Activated CD8-positive, alpha-beta memory T cell treated with anti-CD3 and anti-CD28 coated beads, Interleukin-2, amount 50 U/mL, for 24 hours (primary cell): ENCODE results near the gene CHMP2B.

ENCODE experiments used
- DNase-seq: peaks from one replicate; pipeline ENCODE4 v3.0.0-alpha.2; 2020; ENCODE audit errors: extremely low read depth

The CHMP2B gene

DNA sequence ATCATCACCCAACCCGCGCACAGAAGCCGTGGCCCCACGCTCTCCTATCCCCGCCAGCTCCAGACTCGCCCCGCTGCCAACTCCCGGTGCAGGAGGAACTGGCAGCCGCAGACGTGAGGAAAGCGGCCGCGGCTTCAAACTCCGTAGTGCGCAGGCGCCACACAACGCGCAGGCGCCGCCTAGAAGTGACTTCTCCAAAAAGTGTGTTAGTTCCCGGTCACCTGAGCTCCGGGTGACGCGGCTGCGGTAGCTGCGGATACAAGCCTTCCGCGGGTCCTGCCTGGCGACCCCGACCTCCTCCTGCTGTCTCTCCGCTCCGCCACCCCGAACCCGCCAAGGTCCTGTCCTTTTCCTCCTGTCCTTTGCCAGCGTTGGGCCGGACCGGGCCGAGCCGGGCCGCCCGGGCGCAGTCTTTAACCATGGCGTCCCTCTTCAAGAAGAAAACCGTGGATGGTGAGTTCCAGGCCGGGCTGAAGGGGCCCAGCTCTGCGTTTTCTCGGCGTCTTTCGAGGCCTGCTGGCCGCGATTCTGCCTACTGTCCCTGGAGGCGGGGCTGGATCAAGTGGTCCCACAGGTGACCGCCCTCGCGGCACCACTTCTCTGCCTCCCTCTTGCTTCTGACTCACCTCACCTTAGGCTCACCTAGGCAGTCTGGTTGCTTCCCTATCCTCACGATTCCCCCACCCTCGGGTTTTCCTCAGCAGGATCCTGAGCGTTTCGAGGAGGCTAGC lies at the start of gene CHMP2B:
TSS of gene CHMP2B (plus strand) at position 206 of the 731 bp plus-strand sequence. CDS start at position 420, 214 bp downstream.
- peak; percentile 72 for DNase-seq

GRCh38 chr3:87179642-87180041 lies 47.5 kb upstream of the CHMP2B start:
- no peak for DNase-seq

GRCh38 chr3:87181551-87181950 lies 45.6 kb upstream of the CHMP2B start:
- DNase-seq: no peak

DNA sequence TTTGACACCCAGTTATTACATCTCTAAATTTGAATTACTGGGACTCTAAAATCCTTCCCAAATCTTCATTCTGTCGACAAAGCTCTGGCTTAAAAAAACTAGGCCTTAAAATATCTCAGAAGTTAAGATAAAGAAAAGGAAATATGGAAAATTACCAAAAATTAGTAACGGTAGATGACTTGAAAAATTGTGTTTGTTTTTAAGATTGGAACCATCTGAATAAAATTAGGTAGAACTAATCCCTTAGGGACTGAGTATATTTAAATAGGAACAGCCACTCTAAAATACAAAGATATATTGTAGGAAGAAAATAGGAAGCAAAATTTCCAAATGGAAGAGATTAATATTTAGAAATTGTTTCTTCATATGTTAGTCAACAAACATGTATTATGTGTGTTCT lies 45.1 kb upstream of the CHMP2B start:
- no peak for DNase-seq

- no peak for DNase-seq
Observed at GRCh38 chr3:87186608-87187159, 40.4 kb upstream of the CHMP2B start.

- no peak for DNase-seq
Observed at GRCh38 chr3:87191175-87191574, 35.9 kb upstream of the CHMP2B start.

DNA sequence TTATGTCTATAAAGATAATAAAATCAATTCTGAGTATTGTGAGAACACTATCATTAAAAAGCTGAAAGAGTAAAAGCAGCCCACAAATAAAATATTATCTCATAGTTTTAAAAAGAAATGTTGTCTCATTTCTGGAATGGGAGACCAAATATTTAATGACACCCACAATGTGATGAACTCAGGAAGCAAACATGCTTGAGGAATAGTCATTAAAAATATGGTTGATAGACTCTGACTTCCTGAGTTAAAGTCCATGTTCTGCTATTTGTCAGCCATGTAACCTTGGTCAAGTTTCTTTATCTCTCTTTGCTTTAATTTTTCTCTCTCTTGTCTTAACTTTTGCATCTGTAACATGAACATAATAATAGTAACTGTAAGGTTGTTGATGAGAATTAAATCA lies 35.5 kb upstream of the CHMP2B start:
- no peak for DNase-seq

DNA sequence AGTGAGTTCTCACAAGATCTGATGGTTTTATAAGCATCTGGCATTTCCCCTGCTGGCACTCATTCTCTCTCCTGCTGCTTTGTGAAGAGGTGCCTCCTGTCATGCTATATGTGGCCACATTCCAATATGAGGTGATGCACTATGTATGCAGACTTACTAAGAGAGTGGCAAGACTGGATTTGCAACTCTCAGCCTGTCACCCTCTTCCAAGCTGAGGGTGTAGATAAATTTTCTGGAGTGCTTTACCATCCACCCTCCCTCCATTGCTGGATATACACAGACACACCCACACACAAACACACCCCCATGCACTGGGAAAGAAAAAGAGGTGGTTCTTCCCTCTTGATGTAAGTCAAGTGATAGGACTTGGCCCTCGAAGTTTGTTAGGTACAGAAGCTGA lies 30.2 kb upstream of the CHMP2B start:
- no peak for DNase-seq

DNA sequence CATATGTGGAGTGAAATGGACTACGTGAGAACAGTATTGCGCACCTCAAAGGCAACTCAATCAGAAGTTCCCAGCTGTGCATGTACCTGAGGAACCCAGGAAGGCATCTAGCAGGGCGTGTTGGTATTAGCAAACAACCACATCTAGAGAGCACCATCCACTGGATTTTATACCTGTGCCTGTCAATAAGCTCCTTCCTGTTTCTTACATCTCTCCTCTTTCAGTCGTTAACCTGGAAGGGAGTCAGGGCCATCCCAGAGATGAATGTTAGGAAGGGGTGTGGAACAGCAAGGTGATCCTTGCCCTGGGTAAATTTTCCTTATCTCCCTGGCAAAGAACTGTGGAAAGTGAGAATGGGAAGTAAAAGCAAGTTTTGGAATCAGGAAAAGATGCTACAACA lies 29.6 kb upstream of the CHMP2B start:
- no peak for DNase-seq

DNA sequence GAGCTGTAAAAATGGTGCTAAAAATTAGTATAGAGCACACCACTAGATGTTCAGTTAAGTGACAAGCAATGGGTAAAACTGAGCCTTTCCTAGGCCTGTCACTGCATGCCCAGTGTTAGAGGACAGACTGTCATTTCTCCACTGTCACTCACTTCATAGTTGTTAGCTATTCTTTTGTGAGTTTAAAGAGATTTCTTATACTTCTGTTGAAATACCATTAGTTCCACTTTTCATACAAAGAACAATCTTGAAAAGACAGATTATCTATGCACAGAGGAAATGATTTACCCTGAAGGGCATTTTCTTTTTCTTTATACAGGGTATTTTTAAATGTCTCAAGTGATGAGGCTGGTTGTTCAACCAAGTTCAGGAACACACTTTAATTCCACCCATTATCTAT lies 28.3 kb upstream of the CHMP2B start:
- DNase-seq: no peak

DNA sequence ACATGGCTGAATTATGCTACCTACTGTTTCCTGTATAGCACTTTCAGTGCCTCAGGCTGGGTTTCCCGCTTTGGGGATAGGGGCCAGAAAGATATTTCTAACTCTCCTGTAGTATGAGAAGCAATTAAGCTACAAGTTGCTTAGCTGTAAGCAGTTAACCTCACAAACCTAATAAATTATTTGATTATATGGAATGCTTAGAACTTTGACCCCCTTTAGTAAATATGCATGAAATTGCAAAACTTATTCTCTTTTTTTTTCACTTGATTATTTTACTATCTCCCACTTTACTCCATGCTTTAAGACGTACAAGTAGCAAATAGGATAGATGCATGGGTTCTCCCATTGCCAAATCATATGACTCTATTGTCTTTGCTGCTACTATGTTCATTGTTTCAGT lies 27.5 kb upstream of the CHMP2B start:
- no peak for DNase-seq

- no peak for DNase-seq
Observed at GRCh38 chr3:87200060-87200647, 27.0 kb upstream of the CHMP2B start.

- DNase-seq: no peak
Observed at GRCh38 chr3:87201727-87202126, 25.4 kb upstream of the CHMP2B start.

DNA sequence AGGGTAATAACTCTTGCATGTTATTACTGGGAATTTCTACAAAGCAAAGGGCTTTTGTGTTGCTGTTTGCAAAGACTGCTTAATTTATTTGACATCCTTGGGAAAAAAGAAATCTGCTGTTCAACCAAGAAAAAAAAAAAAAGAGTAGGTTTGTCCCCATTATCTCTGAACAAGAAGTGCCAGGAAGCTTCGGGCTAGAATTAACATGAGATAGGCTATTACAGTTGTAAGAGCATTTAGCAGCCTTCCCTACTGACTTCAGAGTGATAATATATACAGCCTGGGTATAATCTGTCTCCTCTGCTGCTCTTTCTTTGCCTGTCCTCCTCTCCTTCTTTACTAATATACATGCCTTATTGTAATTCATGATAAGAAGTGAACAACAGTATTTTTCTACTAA lies 23.3 kb upstream of the CHMP2B start:
- no peak for DNase-seq

- no peak for DNase-seq
Observed at GRCh38 chr3:87206070-87206469, 21.0 kb upstream of the CHMP2B start.

DNA sequence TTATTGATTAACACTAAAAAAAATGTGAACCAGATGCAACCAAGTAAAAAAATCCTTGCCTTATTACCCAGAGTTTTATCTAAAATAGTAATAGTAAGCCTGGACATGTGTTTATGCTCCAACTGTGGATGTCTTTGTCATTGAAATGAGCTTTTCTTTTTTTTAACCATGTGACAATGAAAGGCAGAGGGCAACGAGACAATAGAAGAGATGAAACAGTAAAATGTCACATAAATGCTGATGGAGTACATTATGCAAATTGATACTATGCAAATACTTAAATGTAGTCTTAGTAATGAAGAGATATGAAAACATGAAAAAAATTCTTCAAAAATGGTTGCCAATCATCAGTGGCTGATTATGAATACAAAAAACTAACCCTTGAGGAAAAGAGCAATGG lies 20.5 kb upstream of the CHMP2B start:
- DNase-seq: no peak

DNA sequence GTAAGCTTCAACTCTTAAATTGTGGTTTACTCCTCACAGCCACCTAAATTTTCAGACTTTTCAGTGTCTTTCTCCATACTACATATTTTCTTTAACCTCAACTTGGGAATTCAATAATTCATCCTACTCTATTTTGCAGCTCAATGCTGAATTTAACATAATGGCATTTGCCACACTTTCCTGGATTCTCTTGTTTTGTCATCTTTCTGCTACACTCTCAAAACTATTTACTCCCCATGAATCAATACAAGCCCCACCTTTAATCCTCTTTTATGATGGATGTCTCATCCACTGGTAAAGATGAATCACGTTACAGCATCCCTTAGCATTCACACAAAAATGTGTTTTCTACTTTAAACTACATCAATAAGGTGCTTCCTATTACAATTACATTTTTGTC lies 19.6 kb upstream of the CHMP2B start:
- DNase-seq: no peak

DNA sequence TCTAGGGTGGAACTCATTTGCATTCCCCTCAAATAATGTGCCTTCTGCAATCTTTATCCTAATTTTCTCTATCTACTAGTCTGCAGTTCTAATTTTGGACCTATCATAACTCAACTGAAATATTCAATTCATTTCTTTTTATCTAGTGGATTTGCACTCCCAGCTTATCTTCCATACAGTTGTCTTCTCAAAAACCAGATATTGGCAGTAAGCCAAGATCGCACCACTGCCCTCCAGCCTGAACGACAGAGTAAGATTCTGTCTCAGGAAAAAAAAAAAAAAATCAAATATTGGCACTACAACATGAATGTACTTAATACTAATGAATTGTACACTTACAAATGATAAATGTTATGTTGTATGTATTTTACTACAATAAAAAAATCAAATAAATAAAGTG lies 18.0 kb upstream of the CHMP2B start:
- DNase-seq: no peak

GRCh38 chr3:87218560-87218959 lies 8.5 kb upstream of the CHMP2B start:
- DNase-seq: no peak

- DNase-seq: no peak
Observed at GRCh38 chr3:87219611-87220010, 7.5 kb upstream of the CHMP2B start.

GRCh38 chr3:87225659-87226058 lies 1.4 kb upstream of the CHMP2B start:
- DNase-seq: no peak

- DNase-seq: no peak
Observed at GRCh38 chr3:87227835-87228144, 681 bp downstream of the CHMP2B start.

- no peak for DNase-seq
Observed at GRCh38 chr3:87228316-87228715, 1.2 kb downstream of the CHMP2B start.

GRCh38 chr3:87229113-87229512 lies 2.0 kb downstream of the CHMP2B start:
- DNase-seq: no peak
